Stimulated activated CD8-positive, alpha-beta memory T cell treated with anti-CD3 and anti-CD28 coated beads, Interleukin-2, amount 100 ng/mL, for 48 hours (primary cell): Measurements from ENCODE around the gene NPNT.

Source experiments
- DNase-seq, 2 donors: peaks; one replicate each; pipeline ENCODE4 v3.0.0-alpha.2; 2020; ENCODE audit warnings: low read depth in 2 of 2

Gene NPNT

GRCh38 chr4:105917171-105917685 lies 22.0 kb downstream of the NPNT start:
- DNase-seq = no peak

GRCh38 chr4:105921301-105921700 lies 26.0 kb downstream of the NPNT start:
- DNase-seq = no peak

- no peak for DNase-seq
Observed at GRCh38 chr4:105923497-105924238, 28.4 kb downstream of the NPNT start.

GRCh38 chr4:105924341-105924740 lies 29.1 kb downstream of the NPNT start:
- no peak for DNase-seq

- no peak for DNase-seq
Observed at GRCh38 chr4:105930698-105931097, 35.4 kb downstream of the NPNT start.

GRCh38 chr4:105933083-105933482 lies 37.8 kb downstream of the NPNT start:
- no peak for DNase-seq

- DNase-seq = no peak
Observed at GRCh38 chr4:105934386-105934785, 39.1 kb downstream of the NPNT start.

DNA sequence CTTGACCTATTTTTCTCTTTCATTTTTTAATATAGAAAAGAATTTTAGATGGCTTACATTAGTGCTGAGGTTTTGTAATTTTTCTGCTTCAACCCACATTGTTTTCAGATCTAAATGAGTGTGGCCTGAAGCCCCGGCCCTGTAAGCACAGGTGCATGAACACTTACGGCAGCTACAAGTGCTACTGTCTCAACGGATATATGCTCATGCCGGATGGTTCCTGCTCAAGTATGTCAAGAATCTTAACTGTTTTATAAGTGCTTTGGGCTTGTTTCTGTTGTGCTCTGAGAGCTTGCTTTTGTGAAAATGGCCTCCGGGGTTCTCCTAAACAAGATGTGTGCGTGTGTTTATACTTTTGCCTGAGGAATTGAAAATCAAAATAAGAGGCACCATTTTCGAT lies 41.6 kb downstream of the NPNT start:
- DNase-seq = no peak

DNA sequence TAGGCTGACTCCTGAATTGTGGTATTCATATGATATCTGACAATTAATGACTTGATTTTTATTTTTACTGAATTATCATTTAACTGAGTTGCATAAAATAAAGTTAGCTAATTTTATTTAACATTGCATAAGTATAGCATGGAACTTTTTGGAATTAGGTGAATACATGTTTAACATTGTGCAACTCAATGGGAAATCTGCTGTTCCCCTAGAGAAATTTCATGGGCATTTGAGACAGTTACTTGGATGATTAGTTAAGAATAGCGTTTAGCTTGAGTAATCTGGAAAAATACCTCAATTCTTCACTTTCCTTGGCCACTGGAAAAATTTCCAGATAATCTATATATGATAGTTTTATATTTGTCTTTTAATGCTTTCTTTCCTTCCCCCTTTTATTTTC lies 42.5 kb downstream of the NPNT start:
- no peak for DNase-seq

GRCh38 chr4:105943234-105943633 lies 48.0 kb downstream of the NPNT start:
- no peak for DNase-seq

- DNase-seq = no peak
Observed at GRCh38 chr4:105944540-105944939, 49.3 kb downstream of the NPNT start.

- DNase-seq = no peak
Observed at GRCh38 chr4:105946771-105947170, 51.5 kb downstream of the NPNT start.

DNA sequence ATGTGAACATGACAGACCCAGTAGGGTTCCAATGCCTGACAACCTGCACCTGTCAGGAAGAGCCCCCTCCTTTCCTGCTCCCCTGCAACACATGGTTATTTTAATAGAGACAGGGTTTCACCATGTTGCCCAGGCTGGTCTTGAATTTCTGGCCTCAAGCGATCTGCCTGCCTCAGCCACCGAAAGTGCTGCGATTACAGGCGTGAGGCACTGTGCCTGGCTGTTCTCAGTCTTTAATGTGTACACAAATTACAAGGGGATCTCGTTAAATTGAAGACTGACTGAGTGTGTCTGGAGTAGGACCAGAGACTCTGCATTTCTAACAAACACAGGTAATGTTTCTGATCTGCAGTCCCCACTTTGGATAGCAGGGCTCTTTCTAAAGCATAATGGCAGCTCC lies 55.4 kb downstream of the NPNT start:
- no peak for DNase-seq

GRCh38 chr4:105951198-105951597 lies 55.9 kb downstream of the NPNT start:
- no peak for DNase-seq

DNA sequence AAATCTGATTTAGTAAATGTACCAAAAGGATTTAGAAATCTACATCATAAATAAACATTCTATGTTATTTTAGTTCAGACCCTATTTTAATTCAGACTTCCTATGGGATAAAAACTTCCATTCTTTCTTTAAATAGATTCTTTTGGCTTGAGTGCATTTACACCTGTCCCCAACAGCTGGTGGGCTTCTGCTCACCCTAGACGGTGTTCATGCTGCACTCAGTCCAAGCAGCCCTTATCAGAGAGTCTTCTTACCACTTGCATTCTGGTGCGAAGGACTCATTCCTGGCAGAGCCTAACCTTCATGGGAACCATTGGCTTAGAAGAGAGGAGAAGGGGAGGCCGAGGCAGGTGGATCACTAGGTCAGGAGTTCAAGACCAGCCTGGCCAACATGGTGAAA lies 57.3 kb downstream of the NPNT start:
- DNase-seq = no peak

DNA sequence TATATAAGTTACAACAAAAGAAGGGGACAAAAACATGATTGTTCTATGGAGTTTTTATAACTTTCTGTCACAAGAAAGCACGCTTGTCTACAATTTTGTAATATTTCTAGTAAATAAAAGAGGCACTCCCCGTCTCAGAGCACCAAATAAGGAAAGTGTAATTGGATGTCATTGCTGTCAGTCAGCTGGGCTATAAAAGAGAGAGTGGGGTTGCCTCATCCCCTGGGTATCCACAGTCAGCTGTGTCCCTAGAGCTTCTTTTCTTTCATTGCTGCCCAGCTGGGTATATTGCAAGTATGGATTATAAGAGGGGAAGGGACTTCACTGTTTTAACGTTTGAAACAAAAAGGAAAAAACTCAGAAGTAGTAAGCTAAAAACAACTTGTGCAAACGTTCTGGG lies 61.3 kb downstream of the NPNT start:
- no peak for DNase-seq

DNA sequence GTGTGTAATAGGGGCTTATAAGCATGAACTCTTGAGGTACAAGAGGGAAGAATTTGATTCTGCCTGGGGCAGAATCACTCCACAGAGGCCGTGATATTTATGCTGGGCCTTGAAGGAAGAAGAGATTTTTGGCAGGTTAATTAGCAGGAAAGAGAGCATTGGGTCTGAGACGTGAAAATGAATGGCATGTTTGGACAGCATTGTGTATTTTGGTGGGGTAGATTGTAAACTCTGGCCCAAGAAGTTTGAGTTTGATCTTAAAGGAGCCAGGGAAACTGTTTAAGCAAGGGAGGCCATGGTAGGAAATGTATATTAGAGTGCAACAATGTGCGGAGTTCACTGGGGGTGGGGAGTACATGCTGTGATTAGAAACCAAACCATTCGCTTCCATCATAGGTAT lies 62.4 kb downstream of the NPNT start:
- DNase-seq = no peak

- no peak for DNase-seq
Observed at GRCh38 chr4:105963461-105964400, 68.5 kb downstream of the NPNT start.

DNA sequence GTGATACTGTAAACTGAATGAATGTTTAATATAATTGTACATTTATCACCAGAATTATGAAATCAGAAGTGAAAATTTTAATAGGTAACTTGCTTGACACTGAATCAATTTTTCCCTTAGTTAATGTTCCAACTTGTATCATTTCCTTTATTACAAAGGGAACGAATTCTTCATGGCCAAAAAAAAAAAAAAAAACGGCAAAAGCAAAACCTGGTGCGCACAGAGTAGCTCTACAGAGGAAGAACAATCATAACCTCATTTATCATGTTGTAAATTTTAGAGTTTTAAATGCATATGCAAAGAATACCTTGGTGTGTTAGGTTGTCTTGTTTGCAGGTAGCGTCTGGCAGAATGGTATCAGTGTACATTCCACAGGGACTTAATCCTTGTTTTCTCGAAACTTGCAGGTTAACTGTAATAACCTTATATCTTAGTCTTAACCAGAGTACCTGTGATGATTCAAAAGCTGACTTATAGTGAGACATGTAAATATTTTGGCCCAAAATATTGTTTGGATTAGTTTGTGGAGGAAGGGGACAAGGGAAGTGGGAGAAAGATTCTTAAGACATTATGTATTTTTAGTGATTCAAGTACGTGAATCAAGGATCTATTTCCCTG lies 70.0 kb downstream of the NPNT start:
- DNase-seq = no peak

DNA sequence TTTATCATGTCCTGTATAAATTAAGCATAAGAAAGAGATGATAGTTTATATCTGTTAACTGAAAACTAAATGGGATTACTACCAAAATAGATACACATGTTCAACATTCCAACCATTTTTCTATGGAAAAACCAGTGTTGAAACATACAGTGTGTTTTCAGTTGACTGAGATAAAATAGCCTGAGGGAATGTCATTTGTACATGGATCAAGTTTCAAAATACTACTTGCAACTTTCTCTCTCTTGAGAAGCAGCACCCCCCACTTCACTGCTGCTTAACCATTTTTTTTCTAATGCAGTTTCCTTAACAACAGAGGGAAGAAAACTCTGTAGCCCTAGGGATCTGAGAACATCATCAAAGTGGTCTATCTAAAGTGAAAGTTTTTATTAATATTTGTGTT lies 70.8 kb downstream of the NPNT start:
- DNase-seq = no peak

DNA sequence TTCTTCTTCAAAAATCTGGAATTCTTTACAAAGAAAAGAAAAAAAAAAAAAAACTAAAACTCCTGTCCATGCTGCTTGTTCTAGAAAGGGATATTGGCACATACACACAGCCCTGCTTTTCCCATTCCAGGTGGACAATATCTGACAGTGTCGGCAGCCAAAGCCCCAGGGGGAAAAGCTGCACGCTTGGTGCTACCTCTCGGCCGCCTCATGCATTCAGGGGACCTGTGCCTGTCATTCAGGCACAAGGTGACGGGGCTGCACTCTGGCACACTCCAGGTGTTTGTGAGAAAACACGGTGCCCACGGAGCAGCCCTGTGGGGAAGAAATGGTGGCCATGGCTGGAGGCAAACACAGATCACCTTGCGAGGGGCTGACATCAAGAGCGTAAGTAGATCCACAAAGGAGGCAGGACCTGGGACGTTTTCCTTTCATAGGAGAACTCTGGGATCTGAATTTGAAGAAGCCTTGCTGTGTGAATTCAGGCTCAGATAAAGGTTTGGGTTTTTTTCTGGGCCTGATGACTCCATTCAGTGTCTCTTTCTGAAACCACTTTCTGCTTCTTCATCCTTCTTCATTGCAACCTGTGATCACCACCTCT lies 71.9 kb downstream of the NPNT start:
- DNase-seq = no peak

DNA sequence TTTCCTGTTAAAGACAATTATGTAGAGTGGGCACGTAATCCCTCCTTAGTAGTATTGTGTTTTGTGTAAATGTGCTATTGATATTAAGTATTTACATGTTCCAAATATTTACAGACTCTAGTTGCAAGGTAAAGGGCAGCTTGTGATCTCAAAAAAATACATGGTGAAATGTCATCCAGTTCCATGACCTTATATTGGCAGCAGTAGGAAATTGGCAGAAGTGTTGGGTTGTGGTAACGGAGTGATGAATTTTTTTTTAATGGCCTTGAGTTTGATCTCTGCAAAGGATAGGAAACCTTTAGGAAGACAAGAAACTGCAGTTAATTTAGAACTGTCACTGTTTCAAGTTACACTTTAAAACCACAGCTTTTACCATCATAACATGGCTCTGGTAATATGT lies 74.3 kb downstream of the NPNT start:
- no peak for DNase-seq
